Tibial nerve (tissue), 4 donors: ENCODE measurements around the gene PAPPA2. TPM values are rescaled to one million over a fixed set of nuclear protein-coding genes. Genes with fewer than 3 reads are reported as not detected.

Source experiments
- DNase-seq, 2 donors: peaks; one replicate each; pipeline ENCODE4 v3.0.0-alpha.2; 2019; ENCODE audit warnings: low spot score in 2 of 2
- H3K27ac ChIP-seq, 4 donors: fragments of 200-600 bp; sonication (generic) in 3 of 4; one replicate each; pipeline ENCODE4 v1.5.1; 2017 to 2019; ENCODE audit warnings: mild to moderate bottlenecking in 1 of 4
- H3K27me3 ChIP-seq, 2 donors: fragments of 200-600 bp; sonication (generic) in 1 of 2; one replicate each; pipeline versions ENCODE4 v1.5.1 to v1.6.0; 2017 to 2019
- H3K36me3 ChIP-seq, 3 donors: fragments of 200-600 bp; sonication (generic); one replicate each; pipeline ENCODE4 v1.5.1; 2018 to 2019
- H3K4me1 ChIP-seq, 4 donors: fragments of 200-600 bp; sonication (generic) in 3 of 4; one replicate each; pipeline ENCODE4 v1.5.1; 2017 to 2019
- H3K4me3 ChIP-seq, 4 donors: fragments of 200-600 bp; sonication (generic) in 3 of 4; one replicate each; pipeline ENCODE4 v1.5.1; 2017 to 2019; ENCODE audit warnings: mild to moderate bottlenecking in 1 of 4, moderate library complexity in 1 of 4
- H3K9me3 ChIP-seq, 4 donors: fragments of 200-600 bp; sonication (generic) in 3 of 4; one replicate each; pipeline ENCODE4 v1.5.1; 2017 to 2019
- EP300 ChIP-seq, 2 donors: sonication (generic); formaldehyde crosslinking; IDR thresholded peaks; one replicate each; pipeline ENCODE4 v1.6.1; 2017; ENCODE audit warnings: antibody characterized with exemption in 2 of 2, mild to moderate bottlenecking in 1 of 2
- POLR2A ChIP-seq, 2 donors: fragments of 450-650 bp; IDR thresholded peaks; one replicate each; pipeline ENCODE4 v1.6.1; 2017; ENCODE audit warnings: antibody characterized with exemption in 2 of 2, mild to moderate bottlenecking in 2 of 2, moderate library complexity in 2 of 2
- WGBS, 2 donors: methylation state at CpG; one replicate each; pipeline ENCODE4 v1.1.5; 2018; 5-methylcytosine and 5-hydroxymethylcytosine counted together
- total RNA-seq, 4 donors: library from RNA; depleted of rRNA; stranded (reverse); fragments of >200 nt; gene quantifications; one replicate each; pipeline ENCODE4 v1.1.0, GENCODE V29; 2016
- TF ChIP-seq, protein P1 (sequence below), 5 experiments: fragments of 200-600 bp in 3 of 5; fragments of 450-650 bp in 2 of 5; sonication (generic) in 3 of 5; IDR thresholded peaks; one replicate each; pipeline ENCODE4 v1.5.1; 2016 to 2019; ENCODE audit warnings: antibody characterized with exemption in 5 of 5, mild to moderate bottlenecking in 3 of 5, moderate library complexity in 2 of 5

Gene PAPPA2
- total RNA-seq, 4 donors from 2014 or later: 0.20 to 0.90 (median 0.21) TPM

DNA sequence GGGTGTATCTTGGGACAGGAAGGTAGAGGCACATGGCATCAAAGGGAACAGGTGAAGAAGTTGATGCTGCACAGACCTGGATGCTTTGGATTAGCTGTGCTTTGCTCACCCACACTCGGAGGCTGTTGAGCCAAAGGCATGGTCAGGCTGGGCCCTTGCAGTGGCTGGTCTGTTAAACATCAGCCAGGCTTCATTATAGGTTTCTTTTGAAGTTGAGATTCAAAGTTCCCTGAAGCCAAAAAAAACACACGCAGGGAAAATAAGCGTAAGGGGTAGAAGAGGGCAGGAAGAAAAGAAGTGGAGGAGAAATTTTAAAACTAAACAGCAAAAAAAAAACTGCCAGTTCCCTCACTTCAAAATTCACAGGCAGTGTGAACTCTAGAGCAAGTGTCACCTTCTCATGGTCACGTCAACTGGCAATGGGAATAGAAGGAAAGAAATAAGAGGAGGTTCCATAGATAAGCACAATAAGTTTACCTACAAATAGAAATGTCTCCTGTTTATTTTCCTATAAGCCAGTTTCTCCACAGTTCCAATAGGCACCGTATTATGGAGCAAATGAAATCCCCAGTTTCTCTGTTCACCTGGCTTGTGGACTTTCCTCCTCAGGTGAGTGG lies 139.5 kb downstream of the PAPPA2 start:
- Histone ChIP-seq H3K9me3 (no peaks in the 10 kb centered on the region), H3K4me3 (no peak overlapping the region), H3K27ac (no peak overlapping the region), H3K36me3 (no peaks in the 10 kb centered on the region), H3K4me1 (no peaks in the 10 kb centered on the region), H3K27me3 (no peaks in the 10 kb centered on the region)
- WGBS, 2 donors: 50 to 56% methylated on average over 5 of the region's 5 CpGs
- DNase-seq: no peak
- TF ChIP-seq, protein P1, sequence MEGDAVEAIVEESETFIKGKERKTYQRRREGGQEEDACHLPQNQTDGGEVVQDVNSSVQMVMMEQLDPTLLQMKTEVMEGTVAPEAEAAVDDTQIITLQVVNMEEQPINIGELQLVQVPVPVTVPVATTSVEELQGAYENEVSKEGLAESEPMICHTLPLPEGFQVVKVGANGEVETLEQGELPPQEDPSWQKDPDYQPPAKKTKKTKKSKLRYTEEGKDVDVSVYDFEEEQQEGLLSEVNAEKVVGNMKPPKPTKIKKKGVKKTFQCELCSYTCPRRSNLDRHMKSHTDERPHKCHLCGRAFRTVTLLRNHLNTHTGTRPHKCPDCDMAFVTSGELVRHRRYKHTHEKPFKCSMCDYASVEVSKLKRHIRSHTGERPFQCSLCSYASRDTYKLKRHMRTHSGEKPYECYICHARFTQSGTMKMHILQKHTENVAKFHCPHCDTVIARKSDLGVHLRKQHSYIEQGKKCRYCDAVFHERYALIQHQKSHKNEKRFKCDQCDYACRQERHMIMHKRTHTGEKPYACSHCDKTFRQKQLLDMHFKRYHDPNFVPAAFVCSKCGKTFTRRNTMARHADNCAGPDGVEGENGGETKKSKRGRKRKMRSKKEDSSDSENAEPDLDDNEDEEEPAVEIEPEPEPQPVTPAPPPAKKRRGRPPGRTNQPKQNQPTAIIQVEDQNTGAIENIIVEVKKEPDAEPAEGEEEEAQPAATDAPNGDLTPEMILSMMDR (IDR thresholded peaks at IDR 0.05): no peak
- TF ChIP-seq EP300 (IDR thresholded peaks at IDR 0.05) (no peak), POLR2A (IDR thresholded peaks at IDR 0.05) (no peak)

DNA sequence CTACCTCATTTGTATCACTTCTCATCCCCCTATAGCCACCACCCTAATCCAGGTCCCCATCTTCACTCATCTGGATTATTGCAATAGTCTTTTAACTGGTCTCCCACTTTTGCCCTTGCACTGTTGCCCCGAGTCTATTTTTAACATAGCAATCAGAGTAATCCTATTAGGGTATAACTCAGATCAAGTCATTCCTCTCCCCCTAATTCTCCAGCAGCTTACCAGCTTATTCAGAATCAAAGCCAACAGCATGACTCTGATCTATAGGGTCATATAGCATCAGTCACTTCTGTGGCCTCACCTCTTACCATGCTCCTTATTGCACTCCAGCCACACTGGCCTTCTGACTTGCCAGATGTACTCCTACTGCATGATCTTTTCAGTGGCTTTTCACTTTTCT lies 140.7 kb downstream of the PAPPA2 start:
- WGBS, 2 donors: 88 to 92% methylated on average over 1 of the region's 1 CpG

DNA sequence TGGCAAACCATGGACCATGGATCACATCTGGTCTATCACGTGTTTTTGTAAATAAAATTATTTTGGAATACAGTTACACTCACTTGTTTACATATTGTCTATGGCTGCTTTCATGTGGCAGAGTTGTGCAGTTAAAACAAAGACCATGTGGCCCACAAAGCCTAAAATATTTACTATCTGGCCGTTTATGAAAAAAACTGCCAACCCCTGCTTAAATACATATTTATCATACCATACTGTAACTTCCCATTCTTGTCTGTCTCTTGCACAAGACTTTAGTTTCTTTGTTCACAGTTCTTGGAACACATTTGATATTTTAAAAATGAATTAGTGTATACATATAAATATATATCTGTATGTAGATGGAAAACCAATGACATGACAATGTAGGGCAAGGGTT lies 141.5 kb downstream of the PAPPA2 start:
- Histone ChIP-seq H3K27ac (no peak overlapping the region), H3K27me3 (no peaks in the 10 kb centered on the region), H3K9me3 (no peaks in the 10 kb centered on the region), H3K36me3 (no peaks in the 10 kb centered on the region), H3K4me1 (no peaks in the 10 kb centered on the region), H3K4me3 (no peak overlapping the region)
- WGBS, 2 donors: 46 to 49% methylated on average over 2 of the region's 2 CpGs
- no peak for DNase-seq
- no peak for TF ChIP-seq POLR2A (IDR thresholded peaks at IDR 0.05)
- no peak for TF ChIP-seq EP300 (IDR thresholded peaks at IDR 0.05)
- TF ChIP-seq, protein P1 (IDR thresholded peaks at IDR 0.05): no peak

More for the DNA sequence above, 140.7 kb downstream of the PAPPA2 start:
- Histone ChIP-seq H3K9me3 (no peaks in the 10 kb centered on the region), H3K27me3 (no peaks in the 10 kb centered on the region), H3K4me1 (no peaks in the 10 kb centered on the region), H3K36me3 (no peaks in the 10 kb centered on the region), H3K27ac (no peak overlapping the region), H3K4me3 (no peak overlapping the region)
- no peak for DNase-seq
- TF ChIP-seq EP300 (IDR thresholded peaks at IDR 0.05) (no peak), POLR2A (IDR thresholded peaks at IDR 0.05) (no peak)
- TF ChIP-seq, protein P1 (IDR thresholded peaks at IDR 0.05): no peak

DNA sequence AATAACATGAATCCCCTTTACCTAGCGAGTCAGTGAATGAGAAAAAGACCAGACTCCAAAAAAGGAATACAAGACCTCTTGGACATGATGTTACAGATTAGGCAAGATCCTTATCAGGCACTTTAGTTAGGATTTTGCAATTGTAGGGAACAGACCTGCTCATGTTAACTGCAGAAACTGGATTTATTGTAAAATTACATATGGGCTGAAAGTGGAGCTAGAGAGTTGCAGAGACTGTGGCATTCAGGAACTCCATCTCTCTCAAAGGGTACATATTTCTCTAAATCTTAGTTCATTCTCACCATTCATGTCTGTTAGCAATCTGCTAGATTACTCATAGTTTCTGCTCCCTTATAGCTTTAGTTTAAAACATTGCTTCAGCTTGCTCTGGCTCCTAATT lies 142.2 kb downstream of the PAPPA2 start:
- 76 to 87% methylated on average over 1 of the region's 1 CpG for WGBS, 2 donors
- Histone ChIP-seq H3K9me3 (no peaks in the 10 kb centered on the region), H3K4me1 (no peaks in the 10 kb centered on the region), H3K36me3 (no peaks in the 10 kb centered on the region), H3K27me3 (no peaks in the 10 kb centered on the region), H3K27ac (no peak overlapping the region), H3K4me3 (no peak overlapping the region)
- DNase-seq: no peak
- TF ChIP-seq POLR2A (IDR thresholded peaks at IDR 0.05) (no peak), EP300 (IDR thresholded peaks at IDR 0.05) (no peak)
- TF ChIP-seq, protein P1 (IDR thresholded peaks at IDR 0.05): no peak

DNA sequence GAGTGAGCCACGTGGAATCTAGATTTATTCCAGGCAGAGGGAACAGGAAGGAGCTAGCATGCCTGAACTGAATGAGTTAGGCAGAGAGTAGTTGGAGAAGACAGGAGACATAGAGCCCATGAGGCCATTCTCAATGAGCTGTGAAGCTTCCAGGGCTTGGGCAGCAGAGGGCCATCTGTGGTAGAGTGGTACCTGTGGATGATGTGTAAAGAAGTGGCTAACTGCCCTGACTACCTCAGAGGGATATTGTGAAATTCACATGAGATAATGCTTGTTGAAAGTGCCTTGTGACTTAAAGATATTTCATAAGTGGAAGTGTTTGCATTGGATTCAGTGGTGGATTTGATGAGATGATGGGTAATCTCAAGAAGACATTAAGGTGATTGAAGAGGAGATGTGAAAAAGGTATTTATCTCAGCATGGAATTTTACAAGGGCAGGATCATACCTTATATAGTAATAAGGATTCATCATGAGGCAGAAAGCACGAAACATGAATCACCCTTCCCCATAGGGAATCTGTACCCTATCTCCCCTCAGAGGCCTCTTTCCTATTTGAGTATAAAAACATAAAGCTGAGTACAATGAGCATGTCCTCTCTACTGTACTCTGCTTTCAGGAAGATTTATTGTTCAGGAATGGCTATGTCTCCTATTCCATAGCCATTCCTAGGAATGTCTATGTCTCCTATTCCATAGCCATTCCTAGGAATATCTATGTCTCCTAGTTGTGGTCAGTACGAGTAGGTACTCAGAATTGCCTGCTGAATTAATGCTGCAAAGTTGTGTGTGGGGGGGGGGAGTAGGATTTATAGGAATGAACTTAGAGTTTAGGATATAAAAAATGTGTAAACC lies 146.8 kb downstream of the PAPPA2 start:
- Histone ChIP-seq H3K4me3 (no peak overlapping the region), H3K9me3 (no peaks in the 10 kb centered on the region), H3K27me3 (no peaks in the 10 kb centered on the region), H3K4me1 (no peaks in the 10 kb centered on the region), H3K36me3 (no peaks in the 10 kb centered on the region), H3K27ac (no peak overlapping the region)
- TF ChIP-seq POLR2A (IDR thresholded peaks at IDR 0.05): no peak
- TF ChIP-seq EP300 (IDR thresholded peaks at IDR 0.05): no peak
- TF ChIP-seq, protein P1 (IDR thresholded peaks at IDR 0.05): no peak
- WGBS, 2 donors: 75 to 76% methylated on average over 3 of the region's 3 CpGs
- DNase-seq: no peak
